Spleen (tissue), 11 donors: ENCODE data around the gene VPS35L. TPM values are rescaled to one million over a fixed set of nuclear protein-coding genes. Genes with fewer than 3 reads are reported as not detected.

Experiments used
- DNase-seq: peaks from one replicate; pipeline ENCODE4 v3.0.0-alpha.2; 2020
- H3K27ac ChIP-seq, 8 donors: fragments of 200-600 bp; sonication (generic) in 7 of 8; 1 replicate in 4 of 8; 2 replicates in 4 of 8; pipeline versions ENCODE4 v1.5.0 to v1.8.0; 2016 to 2021; ENCODE audit warnings: inconsistent platforms in 4 of 8, mild to moderate bottlenecking in 4 of 8, moderate library complexity in 1 of 8
- H3K27me3 ChIP-seq, 7 donors: fragments of 200-600 bp; sonication (generic) in 6 of 7; replicated peaks in 1 of 7; 1 replicate in 4 of 7; 2 replicates in 3 of 7; pipeline versions ENCODE4 v1.5.0 to v1.8.0; 2016 to 2021; ENCODE audit warnings: inconsistent platforms in 3 of 7, mild to moderate bottlenecking in 1 of 7
- H3K36me3 ChIP-seq, 6 donors: fragments of 200-600 bp; sonication (generic) in 5 of 6; 1 replicate in 4 of 6; 2 replicates in 2 of 6; pipeline versions ENCODE4 v1.5.0 to v1.8.0; 2016 to 2021; ENCODE audit warnings: inconsistent platforms in 2 of 6
- H3K4me1 ChIP-seq, 6 donors: fragments of 200-600 bp; sonication (generic) in 5 of 6; 1 replicate in 3 of 6; 2 replicates in 3 of 6; pipeline versions ENCODE4 v1.5.0 to v1.8.0; 2016 to 2021; ENCODE audit warnings: inconsistent platforms in 3 of 6
- H3K4me3 ChIP-seq, 8 donors: fragments of 200-600 bp; sonication (generic) in 7 of 8; 1 replicate in 4 of 8; 2 replicates in 4 of 8; pipeline versions ENCODE4 v1.5.0 to v1.8.0; 2016 to 2021; ENCODE audit warnings: inconsistent platforms in 4 of 8, mild to moderate bottlenecking in 4 of 8, moderate library complexity in 2 of 8
- H3K9me3 ChIP-seq, 8 donors: fragments of 200-600 bp; sonication (generic) in 7 of 8; 1 replicate in 4 of 8; 2 replicates in 4 of 8; pipeline versions ENCODE4 v1.5.0 to v1.8.0; 2016 to 2021; ENCODE audit warnings: inconsistent platforms in 4 of 8
- POLR2A ChIP-seq, 3 donors: fragments of 450-650 bp; IDR thresholded peaks; one replicate each; pipeline ENCODE4 v1.5.1; 2017; ENCODE audit warnings: antibody characterized with exemption in 3 of 3, mild to moderate bottlenecking in 1 of 3
- POLR2AphosphoS5 ChIP-seq, 3 donors: sonication (generic); formaldehyde crosslinking; IDR thresholded peaks; one replicate each; pipeline ENCODE4 v1.5.1; 2017; ENCODE audit warnings: antibody characterized with exemption in 3 of 3
- WGBS, 5 donors: extraction: QIAGEN DNeasy Blood & Tissue Kit in 3 of 5; methylation state at CpG; one replicate each; pipeline versions ENCODE4 v1.1.5 to v1.1.7; 2013 to 2018; 5-methylcytosine and 5-hydroxymethylcytosine counted together
- intact Hi-C: fragments of 100-400 bp; cut with DNase I; formaldehyde crosslinking; loops from one replicate; pipeline ENCODE4 v1.15.0; 2023; ENCODE audit warnings: low total_unique reads
- polyA plus RNA-seq, 3 donors: library from polyadenylated mRNA; stranded (reverse); fragments of 200-250 nt; gene quantifications; one replicate each; pipeline ENCODE4 v1.2.1, GENCODE V29; 2013
- total RNA-seq, 7 donors: library from RNA; depleted of rRNA in 3 of 7; stranded (reverse); fragments of >200 nt in 3 of 7; fragmentation: NEBNext Ultra II Directional in 4 of 7; extraction: Animal tissue kit (Norgen Biotek cat#: 25700) in 4 of 7; gene quantifications; one replicate each; pipeline versions ENCODE4 v1.1.0 to v1.2.1, GENCODE V29; 2016 to 2021
- TF ChIP-seq, protein P1 (sequence below), 11 experiments: fragments of 200-600 bp in 7 of 11; fragments of 450-650 bp in 4 of 11; sonication (generic) in 4 of 11; IDR thresholded peaks in 8 of 11; conservative IDR thresholded peaks in 3 of 11; 1 replicate in 7 of 11; 2 replicates in 4 of 11; pipeline versions ENCODE4 v1.4.0 to v1.8.0; 2016 to 2021; ENCODE audit warnings: antibody characterized with exemption in 11 of 11, inconsistent platforms in 4 of 11, mild to moderate bottlenecking in 1 of 11
- donor health status: healthy with polysubstance abuse.
- donor health status: DM: no; HTN: no; CAD: no; lungs with moderate emphysema.
- donor health status: DM: no; HTN: no; CAD: no.
- donor health status: Bipolar disorder and iron deficiency.
- donor health status: healthy.
- donor health status: DM: no; HTN: no; CAD: no.
- donor health status: DM: yes; HTN: yes; CAD: no.

The VPS35L gene
- total and polyA plus RNA-seq, 10 donors, result 22.9 to 76.1 (median 58.0) TPM

DNA sequence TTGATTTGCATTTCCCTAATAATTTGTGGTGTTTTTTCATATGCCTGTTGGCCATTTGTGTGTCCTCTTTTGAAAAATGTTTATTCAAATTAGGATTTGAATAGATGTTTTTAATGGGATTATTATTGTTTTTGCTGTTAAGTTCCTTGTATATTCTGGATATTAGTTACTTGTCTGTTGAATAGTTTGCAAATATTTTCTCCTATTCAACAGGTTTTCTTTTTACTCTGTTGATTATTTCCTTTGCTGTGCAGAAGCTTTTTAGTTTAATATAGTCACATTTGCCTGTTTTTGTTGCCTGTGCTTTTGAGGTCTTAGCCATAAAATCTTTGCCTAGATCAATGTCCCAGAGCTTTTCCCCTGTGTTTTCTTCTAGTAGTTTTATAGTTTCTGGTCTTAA, 43.2 kb upstream of the VPS35L start:
- H3K27ac ChIP-seq, result peak overlapping the region in 1 of 8 donors; percentile 76
- intact Hi-C loops, result no loop called here
- no peak overlapping the region for H3K4me3 ChIP-seq
- peaks cover 0 to 38% (median 11%) of the 10 kb centered on the region in 6 donors for H3K4me1 ChIP-seq
- DNase-seq, result no peak
- no peak for TF ChIP-seq POLR2A (IDR thresholded peaks at IDR 0.05)
- no peak for TF ChIP-seq POLR2AphosphoS5 (IDR thresholded peaks at IDR 0.05)
- TF ChIP-seq, protein P1, sequence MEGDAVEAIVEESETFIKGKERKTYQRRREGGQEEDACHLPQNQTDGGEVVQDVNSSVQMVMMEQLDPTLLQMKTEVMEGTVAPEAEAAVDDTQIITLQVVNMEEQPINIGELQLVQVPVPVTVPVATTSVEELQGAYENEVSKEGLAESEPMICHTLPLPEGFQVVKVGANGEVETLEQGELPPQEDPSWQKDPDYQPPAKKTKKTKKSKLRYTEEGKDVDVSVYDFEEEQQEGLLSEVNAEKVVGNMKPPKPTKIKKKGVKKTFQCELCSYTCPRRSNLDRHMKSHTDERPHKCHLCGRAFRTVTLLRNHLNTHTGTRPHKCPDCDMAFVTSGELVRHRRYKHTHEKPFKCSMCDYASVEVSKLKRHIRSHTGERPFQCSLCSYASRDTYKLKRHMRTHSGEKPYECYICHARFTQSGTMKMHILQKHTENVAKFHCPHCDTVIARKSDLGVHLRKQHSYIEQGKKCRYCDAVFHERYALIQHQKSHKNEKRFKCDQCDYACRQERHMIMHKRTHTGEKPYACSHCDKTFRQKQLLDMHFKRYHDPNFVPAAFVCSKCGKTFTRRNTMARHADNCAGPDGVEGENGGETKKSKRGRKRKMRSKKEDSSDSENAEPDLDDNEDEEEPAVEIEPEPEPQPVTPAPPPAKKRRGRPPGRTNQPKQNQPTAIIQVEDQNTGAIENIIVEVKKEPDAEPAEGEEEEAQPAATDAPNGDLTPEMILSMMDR (IDR thresholded peaks at IDR 0.05 in 8 of 11, conservative IDR thresholded peaks at IDR 0.05 in 3 of 11), result no peak
- H3K9me3 ChIP-seq, result no peaks in the 10 kb centered on the region
- H3K27me3 ChIP-seq, result no peaks in the 10 kb centered on the region
- H3K36me3 ChIP-seq, result peaks cover 0 to 75% (median 50%) of the 10 kb centered on the region in 6 donors

DNA sequence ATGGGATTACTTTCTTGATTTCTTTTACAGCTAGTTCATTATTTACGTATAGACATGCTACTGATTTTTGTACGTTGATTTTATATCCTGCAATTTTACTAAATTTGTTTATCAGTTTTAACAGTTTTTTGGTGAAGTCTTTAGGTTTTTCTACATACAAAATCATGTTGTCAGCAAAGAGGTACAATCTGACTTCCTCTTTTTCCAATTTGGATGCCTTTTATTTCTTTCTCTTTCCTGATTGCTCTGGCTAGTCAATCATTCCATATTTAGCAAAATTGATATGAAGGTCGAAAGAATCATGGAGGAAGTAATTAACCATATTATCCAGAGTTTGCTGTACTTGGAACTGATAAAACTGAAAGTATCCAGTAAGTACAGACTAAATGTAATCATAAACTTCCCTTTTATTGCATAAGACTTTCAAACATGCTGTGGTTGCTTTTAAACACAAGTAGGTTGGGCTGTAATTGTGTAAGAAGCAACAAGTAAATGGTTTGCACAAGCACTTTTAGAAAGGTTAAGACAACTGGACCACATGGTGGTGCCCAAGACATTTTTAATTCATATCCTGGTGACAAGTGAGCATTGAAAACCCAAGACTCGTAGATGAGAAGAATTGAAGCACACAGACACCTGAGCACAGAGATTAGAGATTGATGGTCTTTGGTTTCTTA, 42.0 kb upstream of the VPS35L start:
- DNase-seq, result no peak
- 36 to 60% (median 49%) methylated on average over 4 of the region's 4 CpGs for WGBS, 5 donors

DNA sequence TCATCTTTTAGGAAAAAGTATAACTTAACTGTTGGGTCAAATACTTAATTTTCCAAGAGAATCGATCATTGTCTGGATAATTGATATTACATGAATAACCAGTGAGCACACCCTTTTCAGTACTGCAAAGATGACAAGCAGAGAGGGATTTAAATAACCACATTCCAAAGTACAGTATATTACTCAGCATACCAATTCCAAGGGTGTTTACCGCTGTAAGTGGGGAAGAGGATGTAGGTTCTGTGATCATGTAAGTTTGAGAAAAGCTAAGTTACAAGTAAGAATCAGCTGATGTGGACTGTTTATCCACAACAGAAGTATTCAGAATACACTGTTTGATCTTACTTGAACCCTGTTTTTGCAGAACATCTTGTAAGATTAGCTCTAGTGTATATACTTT, 39.7 kb upstream of the VPS35L start:
- Histone ChIP-seq H3K27ac (no peak overlapping the region), H3K27me3 (no peaks in the 10 kb centered on the region), H3K4me3 (no peak overlapping the region), H3K4me1 (peaks cover 7 to 60% (median 26%) of the 10 kb centered on the region in 6 donors), H3K36me3 (peaks cover 0 to 45% (median 22%) of the 10 kb centered on the region in 6 donors), H3K9me3 (no peaks in the 10 kb centered on the region)
- TF ChIP-seq POLR2AphosphoS5 (IDR thresholded peaks at IDR 0.05) (no peak), POLR2A (IDR thresholded peaks at IDR 0.05) (no peak)
- TF ChIP-seq, protein P1 (IDR thresholded peaks at IDR 0.05 in 8 of 11, conservative IDR thresholded peaks at IDR 0.05 in 3 of 11), result no peak
- WGBS, 5 donors, result 92 to 99% (median 94%) methylated on average over 2 of the region's 2 CpGs
- intact Hi-C loops, result no loop called here
- no peak for DNase-seq

More for the DNA sequence above, 42.0 kb upstream of the VPS35L start:
- H3K4me3 ChIP-seq, result peak overlapping the region in 2 of 8 donors; percentile 0 to 17
- intact Hi-C loops, result no loop called here
- H3K36me3 ChIP-seq, result peaks cover 0 to 68% (median 41%) of the 10 kb centered on the region in 6 donors
- H3K4me1 ChIP-seq, result peaks cover 0 to 44% (median 11%) of the 10 kb centered on the region in 6 donors
- no peaks in the 10 kb centered on the region for H3K9me3 ChIP-seq
- H3K27me3 ChIP-seq, result no peaks in the 10 kb centered on the region
- no peak for TF ChIP-seq POLR2AphosphoS5 (IDR thresholded peaks at IDR 0.05)
- TF ChIP-seq, protein P1 (IDR thresholded peaks at IDR 0.05 in 8 of 11, conservative IDR thresholded peaks at IDR 0.05 in 3 of 11), result peak in 1 of 11 experiments; percentile 22
- no peak for TF ChIP-seq POLR2A (IDR thresholded peaks at IDR 0.05)
- peak overlapping the region in 7 of 8 donors; percentile 24 to 76 (median 63) for H3K27ac ChIP-seq

DNA sequence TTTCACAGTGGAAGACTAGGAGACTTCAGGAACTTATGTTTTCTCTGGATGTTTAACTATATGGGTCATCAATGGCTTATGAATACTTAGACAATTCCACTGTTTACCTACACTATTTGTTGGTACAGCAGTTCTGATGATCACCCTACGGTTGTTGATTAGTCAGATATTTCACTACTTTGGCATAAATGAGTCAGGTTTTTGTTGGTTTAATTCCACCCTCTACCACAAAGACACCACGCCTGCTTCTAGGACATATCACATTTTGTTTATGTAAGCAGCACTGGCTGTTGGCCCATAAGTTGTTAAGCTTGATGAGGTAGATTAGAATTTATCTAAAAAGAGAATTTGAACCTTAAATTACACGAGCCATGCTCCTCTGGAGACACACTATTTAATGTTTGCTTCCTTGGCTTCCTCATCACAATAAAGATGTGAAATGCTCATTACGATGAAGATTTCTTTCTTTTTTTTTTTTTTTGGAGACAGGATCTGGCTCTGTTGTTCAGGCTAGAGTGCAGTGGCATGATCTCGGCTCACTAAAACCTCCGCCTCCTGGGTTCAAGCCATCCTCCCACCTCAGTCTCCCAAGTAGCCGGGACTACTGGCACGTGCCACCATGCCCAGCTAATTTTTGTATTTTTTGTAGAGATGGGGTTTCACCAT, 37.9 kb upstream of the VPS35L start:
- Histone ChIP-seq H3K27me3 (no peaks in the 10 kb centered on the region), H3K9me3 (no peaks in the 10 kb centered on the region), H3K4me3 (no peak overlapping the region), H3K4me1 (peaks cover 7 to 66% (median 35%) of the 10 kb centered on the region in 6 donors), H3K27ac (no peak overlapping the region), H3K36me3 (peaks cover 0 to 41% (median 19%) of the 10 kb centered on the region in 6 donors)
- TF ChIP-seq, protein P1 (IDR thresholded peaks at IDR 0.05 in 8 of 11, conservative IDR thresholded peaks at IDR 0.05 in 3 of 11), result no peak
- TF ChIP-seq POLR2A (IDR thresholded peaks at IDR 0.05) (no peak), POLR2AphosphoS5 (IDR thresholded peaks at IDR 0.05) (no peak)
- 85 to 93% (median 88%) methylated on average over 8 of the region's 8 CpGs for WGBS, 5 donors
- intact Hi-C loops, result no loop called here
- DNase-seq, result no peak
